A673 (cell line): Measurements from ENCODE around the gene GALR3.

Source experiments
- EZH2 ChIP-seq: fragments of 200-600 bp; sonication (generic); IDR thresholded peaks from 2 replicates; pipeline ENCODE4 v1.6.1; 2017; ENCODE audit warnings: borderline replicate concordance, low read depth, mild to moderate bottlenecking, mixed read lengths, antibody characterized with exemption, low read length; ENCODE audit not compliant: poor library complexity, severe bottlenecking
- TF ChIP-seq, protein P1 (sequence below): fragments of 300-800, 200-600 bp; sonication (generic); conservative IDR thresholded peaks from 2 replicates; pipeline ENCODE4 v1.5.1; 2017; ENCODE audit warnings: low read depth, mild to moderate bottlenecking, antibody characterized with exemption, low read length, moderate library complexity, mixed read lengths

DNA sequence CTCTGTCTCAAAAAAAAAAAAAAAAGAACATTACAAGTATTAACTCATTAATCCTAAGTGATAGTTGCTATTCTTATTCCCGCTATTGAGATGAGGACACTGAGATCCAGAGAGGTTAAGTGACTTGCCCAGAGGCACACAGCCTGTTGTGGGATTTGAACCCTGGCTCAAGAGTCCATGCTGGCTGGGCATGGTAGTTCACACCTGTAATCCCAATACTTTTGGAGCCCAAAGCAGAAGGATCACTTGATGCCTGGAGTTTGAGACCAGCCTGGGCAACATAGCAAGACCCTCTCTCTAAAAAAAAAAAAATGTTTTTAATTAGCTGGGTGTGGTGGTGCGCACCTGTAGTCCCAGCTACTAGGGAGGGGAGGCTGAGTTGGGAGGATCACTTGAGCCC is 11.3 kb upstream of the GALR3 start:
- TF ChIP-seq, protein P1, sequence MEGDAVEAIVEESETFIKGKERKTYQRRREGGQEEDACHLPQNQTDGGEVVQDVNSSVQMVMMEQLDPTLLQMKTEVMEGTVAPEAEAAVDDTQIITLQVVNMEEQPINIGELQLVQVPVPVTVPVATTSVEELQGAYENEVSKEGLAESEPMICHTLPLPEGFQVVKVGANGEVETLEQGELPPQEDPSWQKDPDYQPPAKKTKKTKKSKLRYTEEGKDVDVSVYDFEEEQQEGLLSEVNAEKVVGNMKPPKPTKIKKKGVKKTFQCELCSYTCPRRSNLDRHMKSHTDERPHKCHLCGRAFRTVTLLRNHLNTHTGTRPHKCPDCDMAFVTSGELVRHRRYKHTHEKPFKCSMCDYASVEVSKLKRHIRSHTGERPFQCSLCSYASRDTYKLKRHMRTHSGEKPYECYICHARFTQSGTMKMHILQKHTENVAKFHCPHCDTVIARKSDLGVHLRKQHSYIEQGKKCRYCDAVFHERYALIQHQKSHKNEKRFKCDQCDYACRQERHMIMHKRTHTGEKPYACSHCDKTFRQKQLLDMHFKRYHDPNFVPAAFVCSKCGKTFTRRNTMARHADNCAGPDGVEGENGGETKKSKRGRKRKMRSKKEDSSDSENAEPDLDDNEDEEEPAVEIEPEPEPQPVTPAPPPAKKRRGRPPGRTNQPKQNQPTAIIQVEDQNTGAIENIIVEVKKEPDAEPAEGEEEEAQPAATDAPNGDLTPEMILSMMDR = no peak
- TF ChIP-seq EZH2 = no peak
